CD1c-positive myeloid dendritic cell (primary cell): ENCODE measurements around the gene TNXB.
"Not testable (repeated sequence)": the region's sequence is repeated elsewhere in the genome, so short reads cannot be mapped to it uniquely, and the experiment has no call there.

Experiments
- DNase-seq: peaks from one replicate; pipeline ENCODE4 v3.0.0-alpha.2; 2016; ENCODE audit errors: extremely low spot score

The TNXB gene

DNA sequence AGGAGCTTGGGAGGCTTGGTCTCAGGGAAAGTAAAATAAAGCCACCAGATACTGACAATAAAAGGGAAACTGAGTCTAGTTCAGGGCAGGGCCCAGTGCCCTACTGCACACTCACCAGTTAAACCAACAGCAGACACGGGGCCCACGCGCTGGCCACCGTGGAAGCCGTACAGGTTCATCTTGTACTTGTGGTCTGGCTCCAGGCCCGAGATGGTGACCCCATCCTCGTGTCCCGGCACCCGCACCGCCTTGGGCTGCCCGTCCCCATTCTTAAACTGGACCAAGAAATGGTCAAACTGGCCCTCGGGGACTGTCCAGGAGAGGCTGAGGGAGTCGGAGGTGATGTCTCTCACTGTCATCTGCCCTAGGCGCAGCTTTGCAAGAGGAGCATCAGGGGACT lies 44.4 kb downstream of the TNXB start:
- no peak for DNase-seq

DNA sequence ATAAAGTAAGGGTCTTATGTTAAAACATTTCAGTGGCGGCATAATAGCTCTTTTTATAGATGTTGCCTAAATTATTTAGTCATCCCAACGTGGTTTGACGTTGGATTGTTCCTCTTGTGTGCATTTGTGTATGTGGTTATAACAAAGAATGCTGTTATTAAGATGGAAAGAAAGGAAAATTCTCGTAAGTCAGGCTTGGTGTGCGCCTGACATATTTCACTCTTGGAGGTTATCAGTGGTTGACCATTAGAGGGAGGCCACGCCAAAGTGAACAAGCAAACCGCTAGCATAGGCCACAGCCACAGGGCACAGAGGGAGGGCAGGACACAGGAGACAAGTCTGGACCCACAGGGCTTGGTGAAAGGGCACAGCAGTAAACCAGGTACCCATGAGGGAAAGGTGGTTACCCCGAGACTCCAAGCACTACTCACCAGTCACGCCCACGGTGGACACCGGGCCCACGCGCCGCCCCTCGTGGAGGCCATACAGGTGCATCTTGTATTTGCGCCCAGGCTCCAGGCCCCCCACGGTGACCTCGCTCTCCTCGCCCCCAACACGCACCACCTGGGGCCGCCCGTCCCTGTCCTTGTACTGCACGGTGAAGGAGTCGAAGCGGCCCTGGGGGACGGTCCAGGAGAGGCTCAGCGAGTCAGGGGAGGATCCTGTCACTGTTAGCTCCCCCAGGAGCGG lies 48.0 kb downstream of the TNXB start:
- DNase-seq: no peak

DNA sequence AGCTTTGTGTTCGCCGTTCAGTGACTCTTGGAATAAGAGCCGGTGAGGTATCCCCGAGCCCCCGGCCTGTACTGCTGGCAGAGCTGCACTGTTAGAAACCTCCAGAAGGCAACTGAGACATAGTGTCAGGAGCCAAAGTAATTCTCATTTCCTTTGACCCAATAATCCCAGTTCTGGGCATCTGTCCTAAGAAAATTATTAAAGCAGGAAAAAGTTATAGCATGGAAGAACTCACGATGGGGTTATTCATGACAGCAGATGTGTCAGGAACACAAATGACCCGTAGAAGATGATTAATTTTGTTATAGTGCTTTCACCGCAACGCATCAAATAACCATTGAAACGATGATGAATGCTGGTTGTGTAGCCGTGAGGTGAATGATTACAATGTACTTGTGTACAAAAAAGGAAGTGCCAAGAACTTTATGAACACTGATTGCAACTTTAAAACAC lies 50.6 kb downstream of the TNXB start:
- DNase-seq: no peak

DNA sequence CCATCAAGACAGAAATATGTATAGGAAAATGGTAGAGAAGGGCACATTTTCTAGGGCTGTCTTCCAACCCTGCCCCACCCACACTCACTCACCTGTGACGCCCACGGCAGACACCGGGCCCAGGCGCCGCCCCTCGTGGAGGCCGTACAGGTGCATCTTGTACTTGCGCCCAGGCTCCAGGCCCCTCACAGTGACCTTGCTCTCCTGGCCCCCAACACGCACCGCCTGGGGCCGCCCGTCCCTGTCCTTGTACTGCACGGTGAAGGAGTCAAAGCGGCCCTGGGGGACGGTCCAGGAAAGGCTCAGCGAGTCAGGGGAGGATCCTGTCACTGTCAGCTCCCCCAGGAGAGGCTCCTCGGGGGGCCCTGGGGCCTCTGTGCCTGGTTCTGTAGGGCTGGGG lies 51.2 kb downstream of the TNXB start:
- DNase-seq: no peak

DNA sequence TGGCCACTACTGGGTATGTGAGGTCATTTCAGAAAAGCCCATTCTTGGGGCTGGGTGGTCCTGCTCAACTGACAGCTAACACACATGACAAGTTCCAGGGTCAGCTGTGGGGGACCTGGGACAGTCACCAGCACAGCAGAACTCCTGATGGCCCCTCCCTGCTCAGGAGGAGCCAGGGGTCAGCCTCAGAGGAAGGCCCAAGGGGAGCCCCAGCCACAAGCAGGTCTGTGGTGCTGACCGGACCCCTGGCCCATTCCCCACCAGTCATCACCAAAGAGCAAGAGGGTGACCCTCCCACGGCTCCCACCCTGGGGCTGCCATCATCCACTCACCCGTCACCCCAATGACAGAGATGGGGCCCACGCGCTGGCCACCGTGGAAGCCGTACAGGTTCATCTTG lies 52.9 kb downstream of the TNXB start:
- no peak for DNase-seq

DNA sequence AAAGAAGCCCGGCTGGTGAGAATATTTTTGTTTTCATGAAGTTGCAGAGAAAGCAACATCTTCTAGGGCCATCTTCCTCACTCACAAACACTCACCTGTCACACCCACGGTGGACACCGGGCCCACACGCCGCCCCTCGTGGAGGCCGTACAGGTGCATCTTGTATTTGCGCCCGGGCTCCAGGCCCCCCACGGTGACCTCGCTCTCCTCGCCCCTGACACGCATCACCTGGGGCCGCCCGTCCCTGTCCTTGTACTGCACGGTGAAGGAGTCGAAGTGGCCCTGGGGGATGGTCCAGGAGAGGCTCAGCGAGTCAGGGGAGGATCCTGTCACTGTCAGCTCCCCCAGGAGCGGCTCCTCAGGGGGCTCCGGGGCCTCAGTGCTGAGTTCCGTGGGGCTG lies 53.4 kb downstream of the TNXB start:
- DNase-seq: not testable (repeated sequence)

DNA sequence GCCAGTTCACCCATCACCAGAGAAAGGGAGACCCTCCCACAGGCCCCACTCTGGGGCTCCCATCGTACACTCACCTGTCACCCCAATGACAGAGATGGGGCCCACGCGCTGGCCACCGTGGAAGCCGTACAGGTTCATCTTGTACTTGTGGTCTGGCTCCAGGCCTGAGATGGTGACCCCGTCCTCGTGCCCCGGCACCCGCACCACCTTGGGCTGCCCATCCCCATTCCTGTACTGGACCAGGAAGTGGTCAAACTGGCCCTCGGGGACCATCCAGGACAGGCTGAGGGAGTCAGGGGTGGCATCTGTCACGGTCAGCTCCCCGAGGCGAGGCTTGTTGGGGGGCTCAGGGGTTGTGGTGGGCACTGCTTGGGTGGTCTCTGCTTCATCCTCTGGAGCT lies 55.8 kb downstream of the TNXB start:
- not testable (repeated sequence) for DNase-seq

DNA sequence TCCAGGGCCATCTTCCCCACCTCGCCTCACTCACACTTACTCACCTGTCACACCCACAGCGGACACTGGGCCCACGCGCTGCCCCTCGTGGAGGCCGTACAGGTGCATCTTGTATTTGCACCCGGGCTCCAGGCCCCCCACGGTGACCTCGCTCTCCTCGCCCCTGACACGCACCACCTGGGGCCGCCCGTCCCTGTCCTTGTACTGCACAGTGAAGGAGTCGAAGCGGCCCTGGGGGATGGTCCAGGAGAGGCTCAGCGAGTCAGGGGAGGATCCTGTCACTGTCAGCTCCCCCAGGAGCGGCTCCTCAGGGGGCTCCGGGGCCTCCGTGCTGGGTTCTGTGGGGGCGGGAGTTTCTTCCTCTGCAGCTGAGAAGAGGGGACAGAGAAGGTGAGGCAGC lies 56.5 kb downstream of the TNXB start:
- DNase-seq: not testable (repeated sequence)

DNA sequence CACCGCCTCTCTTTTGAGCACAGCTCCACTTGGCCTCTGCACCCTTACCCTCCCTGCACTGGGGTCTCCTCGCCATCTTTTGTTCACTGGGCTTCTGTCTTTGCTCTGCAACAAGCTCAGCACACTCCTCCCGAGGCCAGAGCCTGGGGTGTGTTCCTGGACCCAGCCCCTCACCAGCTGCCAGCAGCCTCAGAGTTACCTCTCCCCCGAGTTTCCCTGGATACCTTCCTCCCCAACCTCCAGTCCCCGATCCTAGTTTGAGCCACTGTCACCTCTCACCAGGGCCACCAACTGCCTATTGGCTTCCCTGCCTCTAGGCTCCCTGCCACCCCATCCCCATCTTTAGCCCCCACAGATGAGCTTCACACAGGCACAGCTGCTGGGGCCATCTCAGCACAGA lies 58.6 kb downstream of the TNXB start:
- DNase-seq: no peak

DNA sequence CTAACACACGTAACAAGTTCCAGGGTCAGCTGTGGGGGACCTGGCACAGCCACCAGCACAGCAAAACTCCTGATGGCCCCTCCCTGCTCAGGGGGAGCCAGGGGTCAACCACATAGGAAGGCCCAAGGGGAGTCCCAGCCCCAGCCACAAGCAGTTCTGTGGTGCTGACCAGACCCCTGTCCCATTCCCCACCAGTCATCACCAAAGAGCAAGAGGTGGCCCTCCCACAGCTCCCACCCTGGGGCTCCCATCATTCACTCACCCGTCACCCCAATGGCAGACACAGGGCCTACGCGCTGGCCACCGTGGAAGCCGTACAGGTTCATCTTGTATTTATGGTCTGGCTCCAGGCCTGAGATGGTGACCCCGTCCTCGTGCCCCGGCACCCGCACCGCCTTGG lies 59.4 kb downstream of the TNXB start:
- DNase-seq: not testable (repeated sequence)

DNA sequence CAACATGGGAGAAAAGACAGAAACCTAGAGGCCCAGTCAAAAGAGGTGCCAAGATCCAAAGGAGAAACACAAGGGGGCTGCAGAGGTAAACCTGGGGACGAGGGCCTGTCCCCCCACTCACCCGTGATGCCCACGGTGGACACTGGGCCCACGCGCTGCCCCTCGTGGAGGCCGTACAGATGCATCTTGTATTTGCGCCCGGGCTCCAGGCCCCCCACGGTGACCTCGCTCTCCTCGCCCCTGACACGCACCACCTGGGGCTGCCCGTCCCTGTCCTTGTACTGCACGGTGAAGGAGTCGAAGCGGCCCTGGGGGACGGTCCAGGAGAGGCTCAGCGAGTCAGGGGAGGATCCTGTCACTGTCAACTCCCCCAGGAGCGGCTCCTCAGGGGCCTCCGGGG lies 60.0 kb downstream of the TNXB start:
- DNase-seq: not testable (repeated sequence)

DNA sequence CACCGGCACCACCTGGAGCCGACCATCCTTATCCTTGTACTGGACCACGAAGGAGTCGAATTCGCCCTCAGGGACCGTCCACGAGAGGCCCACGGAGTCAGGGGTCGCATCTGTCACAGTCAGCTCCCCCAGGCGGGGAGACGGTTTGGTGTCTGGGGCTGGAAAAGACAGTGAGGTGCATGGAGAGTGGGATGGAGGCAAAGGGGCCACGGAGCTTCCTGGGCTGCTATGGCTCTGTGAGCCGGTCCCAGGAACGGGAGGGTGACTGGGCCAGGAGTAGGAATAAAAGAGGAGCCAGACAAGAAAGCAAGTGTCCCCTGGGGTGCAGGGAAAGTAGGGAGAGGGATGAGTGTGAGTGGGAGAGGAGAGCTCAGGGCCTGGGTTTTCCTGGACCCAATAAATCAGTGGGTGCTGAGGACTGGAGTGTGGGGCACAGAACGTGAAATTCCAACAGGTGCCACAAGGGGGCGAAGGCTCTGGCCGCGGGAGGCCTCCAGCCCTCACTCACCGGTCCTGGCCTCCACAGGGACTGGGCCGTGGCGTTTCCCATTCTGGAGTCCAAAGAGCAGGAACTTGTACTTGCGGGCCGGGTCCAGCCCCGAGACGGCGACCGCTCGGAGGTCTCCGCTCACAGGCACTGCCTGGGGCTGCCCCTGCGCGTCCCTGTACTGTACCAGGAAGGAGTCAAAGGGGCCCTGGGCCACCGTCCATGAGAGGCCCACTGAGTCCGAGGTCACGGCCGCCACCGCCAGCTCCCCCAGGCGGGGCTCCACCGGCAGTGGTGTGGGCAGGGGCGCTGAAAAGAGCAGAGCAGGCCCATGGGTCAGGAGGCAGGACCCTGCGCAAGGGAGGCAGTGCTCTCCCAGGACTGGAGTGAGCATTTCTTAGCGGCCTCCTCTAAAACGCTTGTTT lies 61.0 kb downstream of the TNXB start:
- peak; percentile 60 for DNase-seq

DNA sequence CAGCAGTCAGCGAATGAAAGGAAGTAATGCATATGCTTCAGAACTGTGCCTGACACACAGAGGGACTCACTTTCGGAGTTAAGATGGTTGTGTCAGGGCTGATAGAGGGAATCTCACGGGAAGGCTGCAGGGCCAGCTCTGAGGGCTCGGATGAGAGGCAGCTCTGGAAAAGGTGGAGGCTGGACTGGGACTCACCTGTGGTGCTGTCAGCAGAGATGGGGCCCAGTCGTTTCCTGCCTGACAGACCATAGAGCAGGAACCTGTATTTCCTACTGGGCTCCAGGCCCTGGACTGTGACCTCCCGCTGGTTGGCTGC lies 61.6 kb downstream of the TNXB start:
- no peak for DNase-seq

DNA sequence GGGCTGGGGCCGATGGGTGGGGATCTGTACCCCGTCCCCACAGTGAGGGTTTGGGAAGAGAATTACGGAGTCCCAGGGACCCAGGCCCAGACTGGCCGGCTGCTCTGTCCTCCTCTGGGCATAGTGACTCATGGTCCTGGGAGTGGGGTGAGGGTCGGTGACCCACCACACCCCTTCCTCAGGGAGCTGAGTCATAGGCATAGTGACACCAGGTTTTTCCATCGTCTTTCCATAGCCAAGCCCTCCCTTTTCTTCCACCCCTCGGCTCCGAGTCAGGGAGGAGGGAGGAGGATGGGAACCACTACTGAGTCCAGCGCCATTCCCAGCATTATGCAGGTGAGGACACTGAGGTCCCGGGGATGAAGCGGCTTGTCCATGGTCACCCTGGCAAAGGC lies 62.1 kb downstream of the TNXB start:
- no peak for DNase-seq

DNA sequence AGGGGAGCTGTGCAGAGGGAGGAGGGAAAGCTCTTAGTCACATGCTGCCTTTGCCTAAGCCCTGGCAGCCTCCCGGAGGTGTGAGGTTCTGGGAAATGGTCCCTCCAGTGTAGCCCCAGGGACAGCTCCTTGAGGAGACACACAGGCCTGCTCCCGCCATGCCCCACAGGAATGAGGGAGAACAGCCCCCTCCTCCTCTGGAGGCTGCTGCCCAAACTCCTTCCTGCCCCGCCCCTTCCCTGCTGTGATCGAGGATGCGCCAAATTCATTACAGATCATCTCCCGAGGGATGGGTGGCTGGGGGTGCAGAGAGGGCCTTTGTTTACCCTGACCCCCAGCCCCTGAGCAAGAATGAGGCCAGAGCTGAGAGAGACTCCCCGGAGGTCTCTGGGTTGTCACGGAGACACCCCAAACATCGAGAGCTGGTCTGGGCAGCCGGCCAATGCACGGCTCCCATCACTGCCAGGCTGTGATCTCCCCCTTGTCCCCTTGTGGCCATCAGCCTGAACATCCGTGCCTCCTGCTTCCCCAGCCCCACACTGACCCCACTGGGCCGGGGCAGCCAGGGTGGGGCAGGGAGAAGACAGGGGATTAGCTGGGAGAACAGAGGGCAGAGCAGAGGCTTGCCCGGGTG lies 62.6 kb downstream of the TNXB start:
- no peak for DNase-seq

DNA sequence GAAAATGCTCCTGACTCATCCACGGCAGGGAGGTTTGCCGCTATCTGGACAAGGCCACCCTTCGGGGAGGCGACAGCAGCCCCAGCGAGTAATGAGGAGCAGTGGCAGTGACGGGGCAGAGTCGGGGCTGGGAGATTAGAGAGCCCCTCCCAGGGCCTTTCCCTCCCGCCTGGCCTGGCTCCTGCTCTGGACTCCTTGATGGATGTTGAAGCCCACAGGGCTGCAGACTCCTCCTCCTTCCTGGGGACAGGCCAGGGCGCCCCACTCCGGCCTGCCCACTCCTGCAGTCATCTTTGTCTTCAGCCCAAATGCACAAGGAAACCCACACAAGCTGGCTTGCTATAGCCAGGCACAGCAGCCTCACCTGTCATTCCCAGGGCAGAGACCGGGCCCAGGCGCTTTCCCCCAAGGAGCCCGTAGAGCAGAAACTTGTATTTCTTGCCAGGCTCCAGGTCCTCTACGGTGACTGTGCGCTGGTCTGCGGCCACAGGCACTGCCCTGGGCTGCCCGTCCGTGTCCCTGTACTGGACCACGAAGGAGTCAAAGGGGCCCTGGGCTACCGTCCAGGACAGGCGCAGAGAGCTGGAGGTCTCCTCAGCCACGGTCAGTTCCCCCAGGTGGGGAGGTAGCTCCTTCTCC lies 63.2 kb downstream of the TNXB start:
- no peak for DNase-seq

DNA sequence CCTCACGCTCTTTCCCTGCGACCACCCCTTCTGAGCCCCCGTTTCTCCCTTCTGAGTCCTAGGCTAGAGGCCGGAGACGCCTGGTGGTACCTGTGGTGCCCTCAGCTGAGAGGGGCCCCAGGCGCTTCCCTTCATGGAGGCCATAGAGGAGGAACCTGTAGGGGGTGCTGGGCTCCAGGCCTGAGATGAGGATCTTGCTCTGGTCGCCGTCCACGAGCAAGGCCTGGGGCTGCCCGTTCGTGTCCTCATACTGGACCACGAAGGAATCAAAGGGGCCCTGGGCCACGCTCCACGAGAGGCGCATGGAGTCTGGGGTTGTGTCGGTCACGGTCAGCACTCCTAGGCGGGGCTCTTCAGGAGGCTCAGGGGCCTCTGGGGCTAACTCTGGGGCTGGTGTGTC lies 64.2 kb downstream of the TNXB start:
- DNase-seq: not testable (repeated sequence)

DNA sequence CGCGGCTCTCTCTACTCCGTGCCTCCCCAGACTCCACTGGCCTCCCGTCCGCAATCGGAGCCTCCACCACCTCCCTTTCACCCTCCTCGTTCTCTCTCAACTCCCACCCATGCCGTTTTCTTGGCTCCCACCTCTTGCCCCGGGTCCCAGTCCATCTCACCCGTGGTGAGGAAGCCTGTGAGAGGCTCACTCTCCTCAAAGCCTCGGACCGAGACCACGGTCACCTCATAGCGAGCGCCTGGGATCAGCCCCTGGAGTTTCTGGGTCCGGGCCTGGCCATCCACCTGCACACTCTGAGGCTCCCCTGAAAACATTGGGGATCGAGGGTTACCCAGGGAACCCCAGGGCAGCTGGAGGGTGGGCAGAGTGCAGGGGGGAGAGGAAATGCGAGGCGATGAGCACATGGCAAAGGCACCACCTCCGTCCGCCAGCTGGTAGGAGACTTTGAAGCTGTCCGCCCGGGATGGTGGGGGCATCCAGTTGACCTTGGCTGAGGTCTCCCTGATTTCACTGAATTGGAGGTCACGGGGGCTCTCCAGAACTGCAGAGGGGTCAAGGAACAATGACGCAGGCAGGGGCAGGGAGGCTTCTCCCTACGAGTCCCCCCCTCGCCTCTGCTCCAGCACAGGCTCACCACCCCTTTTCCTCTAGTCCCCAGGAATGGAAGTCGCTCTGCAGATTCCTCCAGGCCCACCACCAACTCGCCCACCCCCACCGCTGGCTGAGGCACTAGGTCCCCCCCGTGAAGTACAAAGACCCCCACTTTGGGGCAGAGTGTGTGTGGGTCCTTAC lies 65.4 kb downstream of the TNXB start:
- not testable (repeated sequence) for DNase-seq

DNA sequence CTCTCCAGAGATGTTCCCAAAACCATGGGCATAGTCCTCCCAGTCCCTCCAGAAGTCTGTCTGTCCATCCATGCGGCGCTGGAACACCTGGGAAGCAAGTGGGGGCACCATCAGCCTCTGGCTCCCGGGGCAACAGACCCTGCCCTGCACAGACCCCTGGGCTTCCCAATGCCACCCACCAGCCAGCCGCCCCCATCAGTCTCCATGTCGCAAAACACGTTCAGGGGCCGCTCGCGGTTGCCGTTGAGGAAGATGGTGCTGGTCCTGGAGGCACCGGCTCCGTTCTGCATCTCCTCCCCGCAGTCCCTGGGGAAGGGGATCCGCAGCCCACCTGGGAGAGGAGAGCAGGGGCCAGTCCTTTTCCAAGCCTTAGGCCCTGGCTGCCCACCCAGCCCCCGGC lies 66.9 kb downstream of the TNXB start:
- not testable (repeated sequence) for DNase-seq

DNA sequence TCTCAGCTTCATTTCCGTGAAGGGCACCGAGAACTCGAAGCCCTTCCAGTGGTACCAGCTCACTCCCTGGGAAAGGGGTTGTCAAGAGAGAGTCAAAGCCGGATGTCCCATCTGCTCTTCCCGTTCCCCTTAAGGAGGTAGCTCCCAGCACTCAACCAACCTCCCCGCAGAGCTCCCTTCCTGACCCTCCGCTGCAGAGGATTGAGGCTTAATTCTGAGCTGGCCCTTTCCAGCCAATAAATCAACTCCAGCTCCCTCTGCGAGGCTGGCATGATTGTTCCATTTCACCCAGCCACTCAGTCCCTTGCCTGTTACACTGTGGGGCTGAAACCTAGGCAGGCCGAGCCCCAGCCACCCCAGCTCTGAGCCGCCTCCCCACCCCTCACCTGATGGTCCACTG lies 67.8 kb downstream of the TNXB start:
- not testable (repeated sequence) for DNase-seq

DNA sequence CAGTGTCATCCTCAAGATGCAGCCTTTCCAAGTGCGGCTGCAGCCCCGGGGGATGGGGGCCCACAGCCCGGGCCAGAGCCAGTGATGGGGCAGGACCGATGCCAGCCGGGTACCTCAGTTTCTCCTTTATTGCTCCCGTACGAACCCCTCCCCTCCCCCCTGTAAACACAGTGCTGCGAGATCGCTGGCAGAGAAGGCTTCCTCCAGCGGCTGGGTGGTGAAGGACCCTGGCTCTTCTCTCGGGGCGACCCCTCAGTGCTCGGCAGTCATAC lies 68.2 kb downstream of the TNXB start:
- DNase-seq: not testable (repeated sequence)
